Natural killer cell (primary cell): Measurements from ENCODE around the gene CDK12. TPM values are rescaled to one million over a fixed set of nuclear protein-coding genes. Genes with fewer than 3 reads are reported as not detected.
A peak's percentile ranks its signal among the peaks of the same experiment; 100 is the strongest.
"Not testable (repeated sequence)": the region's sequence is repeated elsewhere in the genome, so short reads cannot be mapped to it uniquely, and the experiment has no call there.

Source experiments
- ATAC-seq, 3 donors: fragments of 150-1000 bp in 2 of 3; fragments of 200-7000 bp in 1 of 3; cut with Tn5 transposase; 1 replicate in 1 of 3; 2 replicates in 2 of 3; pipeline ENCODE4 v1.10.0; 2021; ENCODE audit warnings: mild to moderate bottlenecking in 2 of 3, moderate library complexity in 2 of 3
- DNase-seq, 2 donors: peaks; one replicate each; pipeline versions ENCODE4 v3.0.0 to v3.0.0-alpha.2; 2013 to 2021; ENCODE audit warnings: mixed read lengths in 1 of 2
- H3K27ac ChIP-seq: one replicate; pipeline ENCODE4 v1.5.1; 2013; ENCODE audit warnings: mild to moderate bottlenecking, low read length
- H3K27me3 ChIP-seq: one replicate; pipeline ENCODE4 v1.6.1; 2013; ENCODE audit warnings: low read length; ENCODE audit not compliant: control insufficient read depth, insufficient read depth
- H3K36me3 ChIP-seq: one replicate; pipeline ENCODE4 v1.6.1; 2013; ENCODE audit warnings: low read length; ENCODE audit not compliant: control insufficient read depth, insufficient read depth
- H3K4me1 ChIP-seq: one replicate; pipeline ENCODE4 v1.6.1; 2013; ENCODE audit warnings: low read length; ENCODE audit not compliant: control insufficient read depth, insufficient read depth
- H3K4me3 ChIP-seq: one replicate; pipeline ENCODE4 v1.5.1; 2013; ENCODE audit warnings: low read length
- H3K9me3 ChIP-seq: one replicate; pipeline ENCODE4 v1.6.1; 2013; ENCODE audit warnings: low read length; ENCODE audit not compliant: control insufficient read depth, insufficient read depth
- H3K27ac Mint-ChIP-seq, 2 donors: one replicate each; pipeline ENCODE4 v1.8.0; 2022; ENCODE audit warnings: mild to moderate bottlenecking in 2 of 2, mixed read lengths in 2 of 2, moderate library complexity in 1 of 2
- H3K27me3 Mint-ChIP-seq, 2 donors: one replicate each; pipeline ENCODE4 v1.8.0; 2022; ENCODE audit warnings: low read depth in 2 of 2, mixed read lengths in 2 of 2
- H3K36me3 Mint-ChIP-seq: one replicate; pipeline ENCODE4 v1.8.0; 2022; ENCODE audit warnings: mixed read lengths
- H3K4me1 Mint-ChIP-seq, 2 donors: one replicate each; pipeline ENCODE4 v1.8.0; 2022; ENCODE audit warnings: mixed read lengths in 2 of 2
- H3K4me3 Mint-ChIP-seq: one replicate; pipeline ENCODE4 v1.8.0; 2022; ENCODE audit warnings: mild to moderate bottlenecking, moderate library complexity, mixed read lengths
- H3K9me3 Mint-ChIP-seq, 2 donors: one replicate each; pipeline ENCODE4 v1.8.0; 2022; ENCODE audit warnings: mixed read lengths in 2 of 2
- WGBS: methylation state at CpG from one replicate; pipeline ENCODE4 v1.1.7; 2013; ENCODE audit warnings: missing lambda C conversion rate; ENCODE audit not compliant: insufficient coverage; 5-methylcytosine and 5-hydroxymethylcytosine counted together
- intact Hi-C: fragments of 100-400 bp; cut with micrococcal nuclease; formaldehyde crosslinking; loops from one replicate; pipeline ENCODE4 v1.14.2; 2022
- total RNA-seq, 4 donors: library from RNA; stranded (reverse); fragments of 120-200 nt in 1 of 4; gene quantifications; one replicate each; pipeline versions ENCODE4 v1.2.3 to v1.2.4, GENCODE V29; 2013 to 2022
- TF ChIP-seq, protein P1 (sequence below): fragments of 200-600 bp; IDR thresholded peaks from one replicate; pipeline ENCODE4 v1.8.0; 2022; ENCODE audit warnings: antibody characterized with exemption

CDK12 gene
- total RNA-seq, 3 donors from 2014 or later (not counting 1 experiment from before 2014, with no cell fraction given) = 119 to 129 (median 124) TPM

DNA sequence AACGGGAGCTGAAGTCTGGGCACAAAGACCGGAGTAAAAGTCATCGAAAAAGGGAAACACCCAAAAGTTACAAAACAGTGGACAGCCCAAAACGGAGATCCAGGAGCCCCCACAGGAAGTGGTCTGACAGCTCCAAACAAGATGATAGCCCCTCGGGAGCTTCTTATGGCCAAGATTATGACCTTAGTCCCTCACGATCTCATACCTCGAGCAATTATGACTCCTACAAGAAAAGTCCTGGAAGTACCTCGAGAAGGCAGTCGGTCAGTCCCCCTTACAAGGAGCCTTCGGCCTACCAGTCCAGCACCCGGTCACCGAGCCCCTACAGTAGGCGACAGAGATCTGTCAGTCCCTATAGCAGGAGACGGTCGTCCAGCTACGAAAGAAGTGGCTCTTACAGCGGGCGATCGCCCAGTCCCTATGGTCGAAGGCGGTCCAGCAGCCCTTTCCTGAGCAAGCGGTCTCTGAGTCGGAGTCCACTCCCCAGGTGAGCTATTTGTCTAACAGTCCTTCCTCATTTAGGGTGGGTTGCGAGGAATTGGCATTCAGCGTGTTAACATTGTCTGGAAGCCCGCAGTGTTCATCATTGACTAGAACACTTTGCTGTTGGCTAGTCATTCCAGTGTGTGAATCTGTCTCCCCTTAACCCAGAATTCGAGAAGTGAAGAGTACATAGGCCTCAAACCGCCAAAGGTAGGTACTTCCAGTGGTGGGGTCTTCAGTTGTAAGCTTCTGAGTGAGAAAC, 1.5 kb downstream of the CDK12 start:
- Histone ChIP-seq H3K4me3 (peak overlapping the region; percentile 99), H3K27ac (peak overlapping the region; percentile 97), H3K9me3 (no peaks in the 10 kb centered on the region), H3K36me3 (no peaks in the 10 kb centered on the region), H3K4me1 (peaks cover 33% of the 10 kb centered on the region), H3K27me3 (no peaks in the 10 kb centered on the region)
- TF ChIP-seq, protein P1, sequence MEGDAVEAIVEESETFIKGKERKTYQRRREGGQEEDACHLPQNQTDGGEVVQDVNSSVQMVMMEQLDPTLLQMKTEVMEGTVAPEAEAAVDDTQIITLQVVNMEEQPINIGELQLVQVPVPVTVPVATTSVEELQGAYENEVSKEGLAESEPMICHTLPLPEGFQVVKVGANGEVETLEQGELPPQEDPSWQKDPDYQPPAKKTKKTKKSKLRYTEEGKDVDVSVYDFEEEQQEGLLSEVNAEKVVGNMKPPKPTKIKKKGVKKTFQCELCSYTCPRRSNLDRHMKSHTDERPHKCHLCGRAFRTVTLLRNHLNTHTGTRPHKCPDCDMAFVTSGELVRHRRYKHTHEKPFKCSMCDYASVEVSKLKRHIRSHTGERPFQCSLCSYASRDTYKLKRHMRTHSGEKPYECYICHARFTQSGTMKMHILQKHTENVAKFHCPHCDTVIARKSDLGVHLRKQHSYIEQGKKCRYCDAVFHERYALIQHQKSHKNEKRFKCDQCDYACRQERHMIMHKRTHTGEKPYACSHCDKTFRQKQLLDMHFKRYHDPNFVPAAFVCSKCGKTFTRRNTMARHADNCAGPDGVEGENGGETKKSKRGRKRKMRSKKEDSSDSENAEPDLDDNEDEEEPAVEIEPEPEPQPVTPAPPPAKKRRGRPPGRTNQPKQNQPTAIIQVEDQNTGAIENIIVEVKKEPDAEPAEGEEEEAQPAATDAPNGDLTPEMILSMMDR = no peak
- DNase-seq = peak in 1 of 2 donors; percentile 20
- Mint-ChIP-seq H3K27ac (peak overlapping the region; percentile 93 to 99), H3K9me3 (no peaks in the 10 kb centered on the region), H3K27me3 (no peaks in the 10 kb centered on the region), H3K4me1 (peaks cover 56 to 60% of the 10 kb centered on the region in 2 donors), H3K4me3 (peak overlapping the region; percentile 92), H3K36me3 (no peaks in the 10 kb centered on the region)
- 2% methylated on average over 28 of the region's 28 CpGs for WGBS
- intact Hi-C loops = loop anchor here (5.0 kb wide), 1 partner anchor 61 kb away; the partner anchor contains the start of gene FBXL20
- ATAC-seq = no peak

DNA sequence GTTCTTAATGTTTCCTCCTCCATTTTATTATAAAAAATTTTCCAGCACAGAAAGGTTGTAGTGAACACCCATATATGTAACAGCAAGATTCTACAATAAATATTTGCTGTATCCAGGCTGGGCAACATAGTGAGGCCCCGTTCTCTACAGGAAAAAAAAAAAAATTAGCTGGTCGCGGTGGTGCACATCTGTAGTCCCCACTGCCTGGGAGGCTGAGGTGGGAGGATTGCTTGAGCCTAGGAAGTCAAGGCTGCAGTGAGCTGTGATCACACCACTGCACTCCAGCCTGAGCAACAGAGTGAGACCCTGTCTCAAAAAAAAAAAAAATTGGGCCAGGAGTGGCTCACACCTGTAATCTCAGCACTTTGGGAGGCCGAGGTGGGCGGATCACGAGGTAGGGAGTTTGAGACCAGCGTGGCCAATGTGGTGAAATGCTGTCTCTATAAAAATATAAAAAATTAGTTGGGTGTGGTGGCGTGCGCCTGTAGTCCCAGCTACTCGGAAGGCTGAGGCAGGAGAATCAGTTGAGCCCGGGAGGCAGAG, 3.4 kb downstream of the CDK12 start:
- not testable (repeated sequence) for H3K27me3 Mint-ChIP-seq, H3K9me3 ChIP-seq, H3K27ac ChIP-seq, H3K9me3 Mint-ChIP-seq, H3K36me3 Mint-ChIP-seq, H3K27me3 ChIP-seq, ATAC-seq, DNase-seq, H3K4me3 ChIP-seq, H3K36me3 ChIP-seq
- WGBS = 65% methylated on average over 11 of the region's 11 CpGs
- intact Hi-C loops = loop anchor here (5.0 kb wide), 1 partner anchor 62 kb away; the partner anchor contains the start of gene FBXL20
- peaks cover 33% of the 10 kb centered on the region for H3K4me1 ChIP-seq
- H3K4me1 Mint-ChIP-seq = peaks cover 56 to 60% of the 10 kb centered on the region in 2 donors
- H3K27ac Mint-ChIP-seq = peak overlapping the region; percentile 57 to 99
- peak overlapping the region; percentile 92 for H3K4me3 Mint-ChIP-seq

DNA sequence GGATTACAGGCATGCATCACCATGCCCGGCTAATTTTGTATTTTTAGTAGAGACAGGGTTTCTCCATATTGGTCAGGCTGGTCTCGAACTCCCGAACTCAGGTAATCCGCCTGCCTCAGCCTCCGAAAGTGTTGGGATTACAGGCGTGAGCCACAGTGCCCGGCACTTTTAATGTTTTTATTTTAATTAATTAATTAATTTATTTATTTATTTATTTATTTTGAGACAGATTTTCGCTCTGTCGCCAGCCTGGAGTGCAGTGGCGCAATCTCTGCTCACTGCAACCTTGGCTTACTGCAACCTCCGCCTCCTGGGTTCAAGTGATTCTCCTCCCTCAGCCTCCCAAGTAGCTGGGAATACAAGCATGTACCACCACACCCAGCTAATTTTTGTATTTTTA, 7.3 kb downstream of the CDK12 start:
- peaks cover 26 to 30% of the 10 kb centered on the region in 2 donors for H3K4me1 Mint-ChIP-seq
- intact Hi-C loops, H3K9me3 ChIP-seq, H3K27me3 Mint-ChIP-seq, H3K27ac ChIP-seq, H3K36me3 Mint-ChIP-seq, H3K27me3 ChIP-seq, ATAC-seq, H3K27ac Mint-ChIP-seq, H3K9me3 Mint-ChIP-seq, H3K4me3 ChIP-seq, H3K4me3 Mint-ChIP-seq, DNase-seq: not testable (repeated sequence)
- 100% methylated on average over 7 of the region's 11 CpGs for WGBS
- peaks cover 22% of the 10 kb centered on the region for H3K36me3 ChIP-seq
- H3K4me1 ChIP-seq = peaks cover 15% of the 10 kb centered on the region

DNA sequence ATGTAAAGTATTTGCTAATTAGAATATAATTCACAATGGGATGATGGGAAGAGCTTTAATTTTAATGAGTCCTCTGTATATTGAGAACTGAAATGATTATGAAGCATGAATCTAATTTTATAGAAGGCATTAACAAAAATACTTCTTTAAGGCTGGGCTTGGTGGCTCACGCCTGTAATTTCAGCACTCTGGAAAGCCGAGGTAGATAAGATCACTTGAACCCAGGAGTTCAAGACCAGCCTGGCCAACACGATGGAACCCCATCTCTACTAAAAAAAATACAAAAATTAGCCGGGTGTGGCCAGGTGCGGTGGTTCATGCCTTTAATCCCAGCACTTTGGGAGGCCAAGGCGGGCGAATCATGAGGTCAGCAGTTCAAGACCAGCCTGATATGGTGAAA, 12.0 kb downstream of the CDK12 start:
- H3K9me3 Mint-ChIP-seq = no peaks in the 10 kb centered on the region
- no peaks in the 10 kb centered on the region for H3K36me3 Mint-ChIP-seq
- Histone ChIP-seq H3K27me3 (no peaks in the 10 kb centered on the region), H3K36me3 (peaks cover 33% of the 10 kb centered on the region), H3K9me3 (no peaks in the 10 kb centered on the region), H3K4me1 (no peaks in the 10 kb centered on the region), H3K4me3 (no peak overlapping the region), H3K27ac (no peak overlapping the region)
- WGBS = 95% methylated on average over 7 of the region's 7 CpGs
- intact Hi-C loops = no loop called here
- TF ChIP-seq, protein P1 = no peak
- no peak overlapping the region for H3K27ac Mint-ChIP-seq
- ATAC-seq = no peak
- no peak overlapping the region for H3K4me3 Mint-ChIP-seq
- DNase-seq = no peak
- H3K4me1 Mint-ChIP-seq = no peaks in the 10 kb centered on the region
- H3K27me3 Mint-ChIP-seq = no peaks in the 10 kb centered on the region

DNA sequence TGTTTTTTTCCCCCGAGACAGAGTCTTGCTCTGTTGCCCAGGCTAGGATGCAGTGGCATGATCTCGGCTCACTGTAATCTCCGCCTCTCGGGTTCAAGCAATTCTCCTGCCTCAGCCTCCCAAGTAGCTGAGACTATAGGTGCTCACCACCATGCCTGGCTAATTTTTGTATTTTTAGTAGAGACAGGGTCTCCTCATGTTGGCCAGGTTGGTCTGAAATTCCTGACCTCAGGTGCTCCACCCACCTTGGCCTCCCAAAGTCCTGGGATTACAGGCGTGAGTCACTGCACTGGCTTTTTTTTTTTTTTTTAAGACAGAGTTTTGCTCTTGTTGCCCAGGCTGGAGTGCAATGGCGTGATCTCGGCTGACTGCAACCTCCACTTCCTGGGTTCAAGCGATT, 18.3 kb downstream of the CDK12 start:
- ATAC-seq, H3K9me3 ChIP-seq, intact Hi-C loops, H3K9me3 Mint-ChIP-seq, H3K4me1 ChIP-seq, H3K4me3 ChIP-seq, H3K36me3 Mint-ChIP-seq, H3K27me3 Mint-ChIP-seq, H3K4me1 Mint-ChIP-seq, H3K27ac ChIP-seq, H3K4me3 Mint-ChIP-seq, H3K27me3 ChIP-seq, DNase-seq, H3K27ac Mint-ChIP-seq: not testable (repeated sequence)
- 96% methylated on average over 8 of the region's 8 CpGs for WGBS
- H3K36me3 ChIP-seq = peaks cover 13% of the 10 kb centered on the region
